ENCODE data around the gene CNN3.

DNA sequence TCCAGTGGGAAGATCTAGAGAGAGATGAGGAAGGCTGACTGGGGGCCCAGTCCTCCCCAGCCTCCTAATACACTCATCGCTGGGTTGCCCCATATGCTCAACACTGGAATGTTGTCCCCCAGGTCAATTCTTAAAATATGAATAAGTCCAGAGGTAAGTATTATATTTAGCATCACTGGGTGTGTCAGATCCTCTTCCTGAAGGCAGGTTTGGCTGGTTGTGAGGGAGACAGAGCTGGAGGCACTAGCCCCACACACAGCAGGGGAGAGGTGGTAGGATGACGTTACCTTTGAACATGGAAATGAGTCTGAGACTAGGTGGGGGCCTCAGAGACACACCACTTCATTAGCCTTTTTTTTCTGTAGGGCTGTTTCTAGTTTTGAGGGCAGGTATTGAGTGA lies 64.2 kb downstream of the CNN3 start:
- TF ChIP-seq CTCF (IDR thresholded peaks at IDR 0.05) (no peak), POLR2A (IDR thresholded peaks at IDR 0.05) (no peak), POLR2AphosphoS5 (IDR thresholded peaks at IDR 0.05) (no peak)

Data from breast epithelium (tissue), 3 donors.